ENCODE data around the gene PSAT1. TPM values are rescaled to one million over a fixed set of nuclear protein-coding genes. Genes with fewer than 3 reads are reported as not detected.

PSAT1 gene
- total and polyA plus RNA-seq, 2 of the 8 experiments (the other 6 are each of a cell fraction or from before 2014, with no cell fraction given) = 204 to 341 TPM

GRCh38 chr9:78358329-78359051 is 61.6 kb downstream of the PSAT1 start:
- Histone ChIP-seq H2AK5ac (ENCODE audit: low read depth, low read length) (no peak overlapping the region), H3K36me3 (ENCODE audit: control insufficient read depth in 2 of 4, insufficient read depth in 4 of 4, low read length in 3 of 4) (no peaks in the 10 kb centered on the region), H2BK15ac (ENCODE audit: low read length) (no peak overlapping the region), H3K79me1 (ENCODE audit: low read depth, low read length) (no peaks in the 10 kb centered on the region), H4K91ac (replicated peaks; ENCODE audit: insufficient read length, low read length) (no peak overlapping the region), H3K4me1 (replicated peaks in 1 of 4; ENCODE audit: control insufficient read depth in 3 of 4, insufficient read depth in 4 of 4, low read length in 3 of 4) (no peaks in the 10 kb centered on the region), H4K5ac (ENCODE audit: insufficient read length, low read depth, low read length) (no peak overlapping the region), H4K20me1 (replicated peaks in 1 of 2; ENCODE audit: control insufficient read depth in 1 of 2, insufficient read depth in 2 of 2, low read length in 2 of 2) (no peaks in the 10 kb centered on the region), H3K27me3 (replicated peaks in 1 of 4; ENCODE audit: control insufficient read depth in 3 of 4, extremely low read depth in 1 of 4, insufficient read depth in 3 of 4, low read length in 3 of 4) (no peaks in the 10 kb centered on the region), H2BK5ac (ENCODE audit: low read depth, low read length) (no peak overlapping the region), H3K23me2 (ENCODE audit: low read depth, low read length) (no peaks in the 10 kb centered on the region), H3K4ac (replicated peaks; ENCODE audit: insufficient read length, low read depth, low read length) (no peak overlapping the region), H3K27ac (ENCODE audit: low read depth, low read length) (no peak overlapping the region), H3K14ac (ENCODE audit: insufficient read length) (no peak overlapping the region), H3K56ac (replicated peaks; ENCODE audit: insufficient read length, low read depth, low read length) (no peak overlapping the region), H2BK20ac (ENCODE audit: low read length) (no peak overlapping the region), H3K9me3 (ENCODE audit: insufficient read depth in 2 of 2, low read depth in 1 of 2, low read length in 1 of 2) (no peaks in the 10 kb centered on the region), H3K9ac (replicated peaks in 1 of 4; ENCODE audit: extremely low read depth in 1 of 4, low read depth in 3 of 4, low read length in 3 of 4) (no peak overlapping the region), H3K4me2 (ENCODE audit: insufficient read depth in 1 of 2, low read depth in 2 of 2, low read length in 2 of 2) (no peak overlapping the region), H2BK12ac (ENCODE audit: low read depth, low read length) (no peak overlapping the region), H4K8ac (ENCODE audit: extremely low read depth, insufficient read depth, low read length) (no peak overlapping the region), H2BK120ac (replicated peaks; ENCODE audit: low read depth, low read length) (no peak overlapping the region), H3K23ac (ENCODE audit: insufficient read length) (no peak overlapping the region), H3K4me3 (ENCODE audit: extremely low read depth in 1 of 4, insufficient read depth in 2 of 4, low read depth in 3 of 4, low read length in 4 of 4) (no peak overlapping the region), H3K18ac (ENCODE audit: extremely low read depth, low read length) (no peak overlapping the region), H2AFZ (ENCODE audit: low read length) (no peak overlapping the region), H3K79me2 (ENCODE audit: control insufficient read depth in 1 of 2, insufficient read depth in 2 of 2, low read length in 2 of 2) (no peaks in the 10 kb centered on the region)
- DNase-seq (ENCODE audit: low read depth in 1 of 2, low spot score in 2 of 2) (no peak), FAIRE-seq (no peak)
- CTCF ChIA-PET (ENCODE audit: partially characterized antibody) = interaction anchor here (1.0 to 2.9 kb wide), 5 partner anchors 7 to 243 kb away, joined by 3 to 18 read pairs (median 6); no protein-coding TSS in a partner anchor
- TF ChIP-seq SIRT6 (IDR thresholded peaks at IDR 0.05; ENCODE audit: low read length) = no peak
- no peak for TF ChIP-seq EP300 (IDR thresholded peaks at IDR 0.05; ENCODE audit: borderline replicate concordance in 1 of 2, low read depth in 2 of 2, low read length in 2 of 2)
- TF ChIP-seq EGR1 (IDR thresholded peaks at IDR 0.05; ENCODE audit: borderline replicate concordance, low read depth, low read length) = no peak
- 98% methylated on average over 16 of the region's 17 CpGs; no CpG with 5 or more reads in 1 of the 2 experiments for WGBS, 2 experiments (ENCODE audit: extremely low coverage in 1 of 2, insufficient coverage in 1 of 2, insufficient read length in 1 of 2, insufficient replicate concordance in 2 of 2, low coverage in 1 of 2, low lambda C conversion rate in 2 of 2, missing lambda C conversion rate in 1 of 2)
- POLR2A ChIA-PET (ENCODE audit: partially characterized antibody) = interaction anchor here (1.0 to 3.6 kb wide), 2 partner anchors 32 to 43 kb away, joined by 3 to 12 read pairs; no protein-coding TSS in a partner anchor

All from H1 (cell line).